Right lobe of liver (tissue), 6 donors: ENCODE data around the gene DEPDC7. TPM values are rescaled to one million over a fixed set of nuclear protein-coding genes. Genes with fewer than 3 reads are reported as not detected.
"Not testable (repeated sequence)": the region's sequence is repeated elsewhere in the genome, so short reads cannot be mapped to it uniquely, and the experiment has no call there.

Experiments
- ATAC-seq, 4 donors: fragments of 200-7000 bp; cut with Tn5 transposase; one replicate each; pipeline ENCODE4 v1.9.1; 2020; ENCODE audit warnings: mild to moderate bottlenecking in 4 of 4, moderate library complexity in 4 of 4
- DNase-seq, 3 donors: peaks; one replicate each; pipeline ENCODE4 v3.0.0-alpha.2; 2020
- H3K27ac ChIP-seq, 3 donors: fragments of 200-600 bp; one replicate each; pipeline ENCODE4 v1.8.0; 2022
- H3K27me3 ChIP-seq, 2 donors: fragments of 200-600 bp; one replicate each; pipeline ENCODE4 v1.8.0; 2022
- H3K36me3 ChIP-seq, 4 donors: fragments of 200-600 bp; sonication (generic) in 1 of 4; one replicate each; pipeline versions ENCODE4 v1.5.1 to v1.8.0; 2017 to 2022; ENCODE audit warnings: control low read depth in 1 of 4
- H3K4me1 ChIP-seq, 4 donors: fragments of 200-600 bp; sonication (generic) in 1 of 4; one replicate each; pipeline versions ENCODE4 v1.5.1 to v1.8.0; 2017 to 2022; ENCODE audit warnings: control low read depth in 1 of 4
- H3K4me3 ChIP-seq, 3 donors: fragments of 200-600 bp; one replicate each; pipeline ENCODE4 v1.8.0; 2022
- H3K9me3 ChIP-seq, 4 donors: fragments of 200-600 bp; sonication (generic) in 1 of 4; one replicate each; pipeline versions ENCODE4 v1.5.1 to v1.8.0; 2017 to 2022; ENCODE audit warnings: control low read depth in 1 of 4
- CTCF ChIP-seq, 4 donors: fragments of 200-600 bp in 3 of 4; fragments of 450-650 bp in 1 of 4; IDR thresholded peaks; one replicate each; pipeline versions ENCODE4 v1.5.1 to v1.8.0; 2016 to 2022; ENCODE audit warnings: antibody characterized with exemption in 4 of 4, mild to moderate bottlenecking in 2 of 4
- POLR2A ChIP-seq: fragments of 450-650 bp; IDR thresholded peaks from one replicate; pipeline ENCODE4 v1.6.1; 2017; ENCODE audit warnings: antibody characterized with exemption, mild to moderate bottlenecking
- WGBS: methylation state at CpG from one replicate; pipeline ENCODE4 v1.1.6; 2018; ENCODE audit warnings: low coverage, low lambda C conversion rate; ENCODE audit not compliant: insufficient coverage; ENCODE audit errors: missing lambda C conversion rate; 5-methylcytosine and 5-hydroxymethylcytosine counted together
- intact Hi-C, 2 donors: fragments of 100-400 bp; cut with DNase I; formaldehyde crosslinking; loops; one replicate each; pipeline versions ENCODE4 v1.11.2 to v1.14.1; 2022
- total RNA-seq, 6 experiments: library from RNA; depleted of rRNA in 2 of 6; stranded (reverse); fragments of >200 nt in 2 of 6; fragmentation: NEBNext Ultra II Directional in 3 of 6; extraction: Animal tissue kit (Norgen Biotek cat#: 25700) in 3 of 6; gene quantifications; one replicate each; pipeline versions ENCODE4 v1.1.0 to v1.2.4, GENCODE V29; 2016 to 2023
- donor health status: DM: no; HTN: yes; CAD: no.
- donor health status: DM: no; HTN: no; CAD: no.
- donor health status: DM: no; HTN: no; CAD: no.
- donor health status: DM: no; HTN: yes; CAD: no.
- donor health status: DM: no; HTN: yes; CAD: no.

Gene DEPDC7
- total RNA-seq, 6 experiments from 2014 or later, result 18.4 to 39.3 (median 30.8) TPM

- no peak for ATAC-seq
- DNase-seq, result no peak
- TF ChIP-seq POLR2A, result no peak
- TF ChIP-seq CTCF (IDR thresholded peaks at IDR 0.05), result no peak
- Histone ChIP-seq H3K9me3 (no peaks in the 10 kb centered on the region), H3K36me3 (peaks cover 0 to 34% (median 17%) of the 10 kb centered on the region in 4 donors), H3K27ac (no peak overlapping the region), H3K27me3 (no peaks in the 10 kb centered on the region), H3K4me1 (peaks cover 0 to 14% (median 4%) of the 10 kb centered on the region in 4 donors), H3K4me3 (no peak overlapping the region)
- intact Hi-C loops, result no loop called here
- WGBS, result 59% methylated on average over 2 of the region's 2 CpGs
Observed at GRCh38 chr11:33027233-33027632, 11.6 kb downstream of the DEPDC7 start.

- H3K9me3 ChIP-seq, result no peaks in the 10 kb centered on the region
- no peak for ATAC-seq
Observed at GRCh38 chr11:33027846-33028536, 12.3 kb downstream of the DEPDC7 start.

GRCh38 chr11:33028537-33028914 lies 12.8 kb downstream of the DEPDC7 start:
- H3K9me3 ChIP-seq, result no peaks in the 10 kb centered on the region
- intact Hi-C loops, result no loop called here
- TF ChIP-seq POLR2A, result no peak
- H3K27me3 ChIP-seq, result no peaks in the 10 kb centered on the region
- ATAC-seq (no peak), DNase-seq (no peak)
- H3K27ac ChIP-seq, result no peak overlapping the region
- peaks cover 0 to 43% (median 19%) of the 10 kb centered on the region in 4 donors for H3K36me3 ChIP-seq
- no peak overlapping the region for H3K4me3 ChIP-seq
- peaks cover 0 to 9% (median 4%) of the 10 kb centered on the region in 4 donors for H3K4me1 ChIP-seq
- WGBS, result 85% methylated on average over 2 of the region's 2 CpGs

More at GRCh38 chr11:33027846-33028536, 12.3 kb downstream of the DEPDC7 start:
- Histone ChIP-seq H3K27me3 (no peaks in the 10 kb centered on the region), H3K4me1 (peaks cover 0 to 9% (median 4%) of the 10 kb centered on the region in 4 donors), H3K27ac (no peak overlapping the region), H3K36me3 (peaks cover 0 to 40% (median 19%) of the 10 kb centered on the region in 4 donors), H3K4me3 (no peak overlapping the region)
- no peak for DNase-seq
- TF ChIP-seq POLR2A (no peak), CTCF (IDR thresholded peaks at IDR 0.05) (no peak)
- 51% methylated on average over 4 of the region's 4 CpGs for WGBS
- intact Hi-C loops, result no loop called here

GRCh38 chr11:33029218-33029617 lies 13.5 kb downstream of the DEPDC7 start:
- H3K4me1 ChIP-seq, H3K9me3 ChIP-seq, H3K27ac ChIP-seq, ATAC-seq, intact Hi-C loops, DNase-seq, H3K27me3 ChIP-seq, H3K4me3 ChIP-seq: not testable (repeated sequence)
- WGBS, result 97% methylated on average over 6 of the region's 6 CpGs
- peaks cover 0 to 43% (median 19%) of the 10 kb centered on the region in 4 donors for H3K36me3 ChIP-seq

- H3K4me3 ChIP-seq, result no peak overlapping the region
- TF ChIP-seq CTCF (IDR thresholded peaks at IDR 0.05) (no peak), POLR2A (no peak)
- H3K36me3 ChIP-seq, result peaks cover 0 to 34% (median 11%) of the 10 kb centered on the region in 4 donors
- no peak overlapping the region for H3K27ac ChIP-seq
- no peak for DNase-seq
- WGBS, result 73% methylated on average over 4 of the region's 4 CpGs
- intact Hi-C loops, result no loop called here
- no peaks in the 10 kb centered on the region for H3K27me3 ChIP-seq
- H3K9me3 ChIP-seq, result no peaks in the 10 kb centered on the region
- ATAC-seq, result no peak
- H3K4me1 ChIP-seq, result peaks cover 0 to 11% (median 3%) of the 10 kb centered on the region in 4 donors
Observed at GRCh38 chr11:33033493-33033892, 17.8 kb downstream of the DEPDC7 start.
